Mucosa of rectum (tissue), 2 donors: Measurements from ENCODE around the gene PRKCH.

ENCODE experiments used
- H3K27ac ChIP-seq, 2 donors: one replicate each; pipeline ENCODE4 v1.7.0; 2013; ENCODE audit warnings: inconsistent platforms in 2 of 2, low read depth in 2 of 2, low read length in 2 of 2
- H3K27me3 ChIP-seq, 2 donors: one replicate each; pipeline ENCODE4 v1.7.0; 2013; ENCODE audit warnings: low read length in 2 of 2; ENCODE audit not compliant: control insufficient read depth in 2 of 2, insufficient read depth in 2 of 2
- H3K36me3 ChIP-seq, 2 donors: one replicate each; pipeline ENCODE4 v1.7.0; 2013; ENCODE audit warnings: low read length in 2 of 2; ENCODE audit not compliant: control insufficient read depth in 2 of 2, insufficient read depth in 2 of 2
- H3K4me1 ChIP-seq, 2 donors: one replicate each; pipeline ENCODE4 v1.7.0; 2013; ENCODE audit warnings: low read length in 2 of 2, mild to moderate bottlenecking in 1 of 2; ENCODE audit not compliant: control insufficient read depth in 2 of 2, insufficient read depth in 2 of 2
- H3K4me3 ChIP-seq, 2 donors: one replicate each; pipeline ENCODE4 v1.7.0; 2013; ENCODE audit warnings: low read length in 2 of 2
- H3K9ac ChIP-seq, 2 donors: one replicate each; pipeline ENCODE4 v1.7.0; 2013; ENCODE audit warnings: low read length in 2 of 2, low read depth in 1 of 2, mild to moderate bottlenecking in 1 of 2
- H3K9me3 ChIP-seq, 2 donors: one replicate each; pipeline ENCODE4 v1.7.0; 2013; ENCODE audit warnings: low read length in 2 of 2; ENCODE audit not compliant: control insufficient read depth in 2 of 2
- donor health status: healthy.
- donor health status: Normal muscosa, but diverticular disease.

PRKCH gene

DNA sequence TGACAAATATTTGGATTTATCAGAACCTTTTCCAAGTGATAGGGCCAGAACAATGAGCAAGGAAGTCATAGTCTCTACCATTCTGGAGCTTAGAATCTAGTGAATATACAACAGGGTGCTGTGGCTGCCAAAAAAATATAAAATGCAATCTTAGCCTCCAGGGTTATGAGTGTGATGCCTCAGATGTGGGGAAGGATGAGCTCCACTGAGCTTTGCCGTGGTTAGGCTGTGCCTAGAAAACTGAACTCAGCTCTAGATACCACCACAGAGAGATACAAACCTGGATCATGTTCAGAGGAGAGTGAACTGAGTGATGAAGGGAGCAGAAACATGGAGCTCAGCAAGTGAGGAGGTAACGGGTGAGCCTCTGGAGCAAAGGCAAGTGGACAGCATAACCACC, 235.9 kb downstream of the PRKCH start:
- Histone ChIP-seq H3K36me3 (no peaks in the 10 kb centered on the region), H3K27me3 (no peaks in the 10 kb centered on the region), H3K9me3 (no peaks in the 10 kb centered on the region), H3K4me3 (no peak overlapping the region), H3K9ac (no peak overlapping the region), H3K4me1 (peaks cover 22 to 24% of the 10 kb centered on the region in 2 donors), H3K27ac (no peak overlapping the region)

DNA sequence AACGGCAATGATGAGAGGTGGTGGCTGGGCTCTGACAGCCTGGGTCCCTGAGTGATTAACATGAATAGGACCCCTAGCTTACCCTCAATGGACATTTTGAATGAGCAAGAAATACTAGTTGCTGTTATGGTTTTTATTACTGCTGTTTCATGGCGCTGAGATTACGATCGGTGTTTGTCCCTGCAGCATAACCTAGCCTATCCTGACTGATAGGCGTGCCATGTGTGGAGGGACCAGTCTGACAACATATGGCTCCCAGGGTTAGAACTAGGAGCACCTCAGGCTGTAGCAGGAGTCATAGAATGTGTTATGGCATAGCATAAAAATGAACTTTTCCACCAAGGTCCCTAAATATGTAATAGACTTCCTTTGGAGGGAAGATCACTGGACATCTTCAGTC, 236.5 kb downstream of the PRKCH start:
- no peak overlapping the region for H3K4me3 ChIP-seq
- no peaks in the 10 kb centered on the region for H3K27me3 ChIP-seq
- H3K36me3 ChIP-seq, result no peaks in the 10 kb centered on the region
- no peak overlapping the region for H3K27ac ChIP-seq
- H3K9ac ChIP-seq, result no peak overlapping the region
- no peaks in the 10 kb centered on the region for H3K9me3 ChIP-seq
- H3K4me1 ChIP-seq, result peaks cover 20 to 22% of the 10 kb centered on the region in 2 donors

DNA sequence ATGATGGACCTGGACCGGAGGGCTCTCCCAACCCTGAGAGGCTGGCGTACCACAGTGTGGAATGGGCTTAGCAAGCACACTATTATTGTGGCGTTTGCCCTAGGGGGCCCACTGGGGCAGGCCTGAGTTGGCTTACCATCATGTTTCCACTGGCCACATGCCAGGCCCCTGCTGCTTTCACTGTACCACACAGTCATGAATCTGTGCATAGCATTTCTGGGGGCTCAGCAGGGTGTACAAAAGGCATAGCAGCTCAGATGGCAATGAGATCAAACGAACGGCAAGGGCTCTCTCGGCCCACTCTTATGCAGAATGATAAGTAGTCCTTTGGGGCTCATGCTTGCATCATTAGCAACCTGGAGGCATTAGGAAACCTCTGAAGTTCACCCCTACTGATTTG, 236.9 kb downstream of the PRKCH start:
- Histone ChIP-seq H3K36me3 (no peaks in the 10 kb centered on the region), H3K9me3 (no peaks in the 10 kb centered on the region), H3K9ac (no peak overlapping the region), H3K27me3 (no peaks in the 10 kb centered on the region), H3K27ac (no peak overlapping the region), H3K4me1 (peaks cover 16 to 18% of the 10 kb centered on the region in 2 donors), H3K4me3 (no peak overlapping the region)

DNA sequence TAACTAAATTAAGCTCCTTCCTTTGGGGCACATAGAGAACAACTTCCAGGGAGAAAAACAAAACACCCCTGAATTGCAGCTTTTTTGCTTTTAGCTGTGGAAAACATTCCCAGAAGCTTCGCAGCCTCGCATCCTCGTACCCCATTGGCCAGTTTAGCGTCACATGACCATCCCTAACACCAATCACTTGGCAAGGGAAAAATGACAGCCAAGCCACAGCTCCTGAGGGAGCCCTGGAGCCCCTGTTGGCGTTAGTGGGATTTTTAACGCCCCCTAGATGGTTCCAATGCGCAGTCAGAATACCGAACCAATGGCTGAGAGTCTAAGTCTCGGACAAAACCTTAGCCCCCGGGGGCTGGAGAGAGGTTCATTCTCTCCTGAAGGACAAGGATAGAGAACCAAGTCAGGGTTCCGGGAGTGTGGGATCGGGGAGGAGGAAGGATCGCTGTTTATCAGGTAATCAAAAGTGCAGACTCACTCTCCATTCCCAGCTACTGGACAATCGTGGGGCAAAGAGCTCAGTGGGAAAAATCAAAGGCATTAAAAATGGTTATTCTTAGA, 238.3 kb downstream of the PRKCH start:
- Histone ChIP-seq H3K27ac (peak overlapping the region; percentile 0 to 44), H3K27me3 (no peaks in the 10 kb centered on the region), H3K9ac (no peak overlapping the region), H3K36me3 (no peaks in the 10 kb centered on the region), H3K4me1 (peaks cover 12 to 20% of the 10 kb centered on the region in 2 donors), H3K4me3 (no peak overlapping the region), H3K9me3 (no peaks in the 10 kb centered on the region)

DNA sequence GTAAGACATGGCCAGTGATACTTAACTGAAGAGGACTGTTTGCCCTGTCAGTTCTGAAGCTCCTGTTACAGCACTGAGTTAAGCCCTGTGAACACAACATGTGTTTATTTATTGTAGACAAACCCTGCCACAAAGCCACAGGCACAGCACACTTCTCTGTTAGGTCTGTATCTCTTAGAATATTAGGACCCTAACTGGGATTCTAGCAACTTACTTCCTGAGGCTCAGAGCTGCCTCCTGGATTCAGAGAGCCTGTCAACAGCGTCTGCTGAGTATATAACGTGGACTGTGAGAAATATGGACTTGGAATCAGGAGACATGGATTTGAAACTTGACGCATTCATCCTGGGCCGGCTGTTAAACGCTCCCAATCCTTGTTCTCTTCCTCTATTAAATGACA, 238.9 kb downstream of the PRKCH start:
- no peaks in the 10 kb centered on the region for H3K9me3 ChIP-seq
- H3K4me1 ChIP-seq, result peaks cover 12 to 20% of the 10 kb centered on the region in 2 donors
- H3K9ac ChIP-seq, result no peak overlapping the region
- no peaks in the 10 kb centered on the region for H3K27me3 ChIP-seq
- peak overlapping the region in 1 of 2 donors; percentile 44 for H3K27ac ChIP-seq
- no peaks in the 10 kb centered on the region for H3K36me3 ChIP-seq
- no peak overlapping the region for H3K4me3 ChIP-seq

DNA sequence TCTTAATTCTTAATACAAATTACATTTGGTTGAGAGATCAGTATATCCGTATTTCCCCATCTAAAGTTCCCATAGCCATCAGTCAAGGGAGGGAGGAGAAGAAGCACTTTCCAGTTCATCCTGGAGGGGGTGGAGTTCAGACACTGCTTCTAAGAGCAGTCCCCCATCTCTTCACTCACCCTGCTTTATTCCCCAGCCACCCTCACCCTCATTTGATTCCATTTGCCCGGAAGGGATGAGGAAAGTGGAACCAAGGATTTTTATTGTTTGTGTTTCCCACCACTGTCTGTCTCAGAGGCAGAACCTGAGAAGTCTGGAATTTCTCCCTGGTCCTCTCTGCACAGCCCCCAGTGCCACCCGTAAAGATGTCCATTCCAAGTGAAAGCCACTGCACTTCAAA, 239.7 kb downstream of the PRKCH start:
- peak overlapping the region; percentile 56 to 77 for H3K27ac ChIP-seq
- no peaks in the 10 kb centered on the region for H3K9me3 ChIP-seq
- H3K9ac ChIP-seq, result peak overlapping the region in 1 of 2 donors; percentile 27
- no peak overlapping the region for H3K4me3 ChIP-seq
- no peaks in the 10 kb centered on the region for H3K27me3 ChIP-seq
- H3K4me1 ChIP-seq, result peaks cover 12 to 20% of the 10 kb centered on the region in 2 donors
- no peaks in the 10 kb centered on the region for H3K36me3 ChIP-seq

DNA sequence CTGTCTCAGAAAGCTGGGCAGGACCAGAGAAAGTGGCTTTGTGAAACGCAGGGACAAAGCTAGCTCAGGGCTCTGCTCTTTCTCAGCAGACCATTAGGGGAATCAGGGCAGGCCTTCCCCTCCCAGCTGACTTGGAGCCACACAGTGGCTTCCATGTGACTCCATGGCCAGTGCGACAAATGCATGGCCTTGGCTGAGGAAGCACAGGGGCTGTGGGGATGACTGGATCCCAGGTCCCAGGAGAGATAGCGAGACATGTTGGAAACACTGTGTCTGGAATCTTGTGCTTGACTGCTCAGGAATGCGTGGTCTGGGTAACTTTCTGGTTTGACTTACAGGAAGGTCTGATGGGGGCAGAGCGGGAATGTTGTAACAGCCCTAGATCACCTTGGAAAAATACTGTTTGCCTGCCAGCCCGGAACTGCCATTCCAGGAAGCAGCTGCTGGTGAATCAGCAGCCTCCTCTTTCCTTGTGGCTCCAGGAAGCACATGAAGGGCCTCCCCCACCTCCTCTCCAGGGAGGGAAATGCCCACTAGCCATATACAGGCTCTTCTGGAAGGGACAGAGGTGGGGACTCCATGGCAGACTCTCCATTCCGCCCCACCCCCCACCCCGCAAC, 240.4 kb downstream of the PRKCH start:
- no peaks in the 10 kb centered on the region for H3K27me3 ChIP-seq
- H3K9ac ChIP-seq, result peak overlapping the region in 1 of 2 donors; percentile 27
- no peak overlapping the region for H3K4me3 ChIP-seq
- H3K36me3 ChIP-seq, result no peaks in the 10 kb centered on the region
- peak overlapping the region; percentile 56 to 77 for H3K27ac ChIP-seq
- peaks cover 12 to 20% of the 10 kb centered on the region in 2 donors for H3K4me1 ChIP-seq
- H3K9me3 ChIP-seq, result no peaks in the 10 kb centered on the region

DNA sequence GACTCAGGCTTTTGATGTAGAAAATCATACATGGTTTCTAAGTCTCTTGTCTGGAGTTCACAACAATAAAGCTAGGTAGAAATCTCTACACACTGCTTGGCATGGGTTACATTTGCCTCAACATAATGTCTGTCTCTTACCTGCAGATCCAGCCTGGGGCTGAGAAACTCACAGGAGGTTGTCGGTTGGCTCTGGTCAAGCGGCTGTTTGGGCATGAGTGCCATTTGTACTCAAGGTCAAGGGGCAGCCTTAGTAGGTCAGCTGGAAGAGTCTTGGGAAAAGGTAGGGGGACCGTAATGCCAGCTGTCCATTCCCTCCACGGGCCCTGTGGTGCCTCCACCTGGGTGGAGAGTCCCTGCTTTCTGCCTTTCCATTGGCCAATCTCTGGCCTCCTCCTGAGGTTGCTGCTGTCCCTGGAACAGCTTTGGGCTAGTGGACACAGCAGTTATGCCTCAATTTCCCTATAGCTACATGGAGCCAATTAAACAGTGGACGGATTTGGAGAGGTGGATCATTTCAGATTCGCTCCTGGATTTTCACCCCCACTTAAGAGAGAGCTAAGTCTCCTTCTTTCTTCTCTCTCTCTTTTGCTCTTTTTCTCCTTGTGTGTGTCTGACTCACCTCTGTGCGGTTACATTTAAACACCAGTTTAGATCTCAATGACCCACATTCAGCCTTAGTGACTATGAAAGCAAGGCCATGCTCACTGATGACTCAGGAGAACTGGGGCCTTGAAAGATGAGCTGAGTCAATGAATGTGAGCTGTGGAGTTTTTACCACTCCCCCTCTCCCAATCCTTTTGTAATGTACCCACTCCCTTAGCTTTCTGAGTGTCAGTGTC, 241.2 kb downstream of the PRKCH start:
- Histone ChIP-seq H3K4me3 (no peak overlapping the region), H3K4me1 (peaks cover 12 to 20% of the 10 kb centered on the region in 2 donors), H3K27me3 (no peaks in the 10 kb centered on the region), H3K36me3 (no peaks in the 10 kb centered on the region), H3K9ac (no peak overlapping the region), H3K9me3 (no peaks in the 10 kb centered on the region), H3K27ac (peak overlapping the region; percentile 56 to 77)

DNA sequence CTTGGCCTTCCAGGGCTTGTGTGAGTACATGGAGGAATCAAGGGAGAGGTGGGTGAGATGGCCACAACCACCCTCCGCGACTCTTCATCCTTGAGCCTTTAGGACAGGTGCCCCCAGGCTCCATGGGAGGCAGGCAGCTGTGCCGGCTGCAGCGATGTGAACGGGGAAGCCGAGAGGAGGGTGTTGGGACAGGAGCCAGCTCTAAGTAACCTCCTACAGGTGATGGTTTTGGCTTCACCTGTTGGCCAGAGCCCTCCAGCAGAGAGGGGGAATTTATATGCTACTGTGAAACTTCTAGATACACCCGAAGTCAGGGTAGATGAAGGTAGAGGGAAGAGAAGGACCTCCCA, 241.8 kb downstream of the PRKCH start:
- Histone ChIP-seq H3K9me3 (no peaks in the 10 kb centered on the region), H3K4me3 (no peak overlapping the region), H3K36me3 (no peaks in the 10 kb centered on the region), H3K27me3 (no peaks in the 10 kb centered on the region), H3K27ac (no peak overlapping the region), H3K9ac (no peak overlapping the region), H3K4me1 (peaks cover 17 to 20% of the 10 kb centered on the region in 2 donors)

DNA sequence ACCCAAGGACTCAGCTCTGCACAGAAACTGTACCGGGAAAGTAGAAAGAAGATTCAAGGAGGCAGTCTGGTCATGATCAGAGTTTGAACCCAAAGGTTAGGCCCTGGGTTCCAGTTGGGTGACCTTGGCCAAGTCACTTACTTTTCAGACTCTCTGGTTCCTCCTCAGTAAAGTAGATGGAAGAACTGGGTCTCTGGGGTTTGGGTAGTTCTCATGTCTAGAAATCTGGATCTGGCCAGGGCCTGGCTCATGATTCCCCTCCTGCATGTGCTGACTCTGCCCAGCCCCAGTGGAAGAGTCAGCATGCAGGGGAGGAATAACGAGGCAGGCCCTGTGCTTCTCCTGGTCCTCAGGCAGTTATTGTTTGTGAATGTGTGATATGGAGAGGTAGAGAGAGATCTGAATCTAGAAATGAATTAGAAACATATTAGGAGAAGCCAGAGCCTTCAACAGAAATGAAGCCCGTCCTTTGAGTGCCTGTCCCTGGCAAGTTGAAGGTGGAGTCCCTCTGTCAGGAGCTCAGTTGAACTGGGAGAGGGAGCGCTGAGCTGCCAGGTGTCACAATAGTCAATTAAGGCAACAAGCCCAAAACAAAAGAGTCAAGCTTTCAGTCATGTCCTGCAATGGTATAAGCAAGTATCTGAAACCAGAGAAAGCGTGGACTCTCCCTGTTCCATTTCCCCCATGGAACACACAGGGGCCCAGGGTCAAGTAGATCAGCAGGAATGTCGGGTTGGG, 242.7 kb downstream of the PRKCH start:
- H3K9ac ChIP-seq, result no peak overlapping the region
- no peak overlapping the region for H3K4me3 ChIP-seq
- H3K27ac ChIP-seq, result no peak overlapping the region
- peaks cover 25 to 28% of the 10 kb centered on the region in 2 donors for H3K4me1 ChIP-seq
- peaks cover 0 to under 1% of the 10 kb centered on the region in 2 donors for H3K27me3 ChIP-seq
- H3K36me3 ChIP-seq, result no peaks in the 10 kb centered on the region
- no peaks in the 10 kb centered on the region for H3K9me3 ChIP-seq
